IMR-90 (cell line): ENCODE results near the gene INSR. TPM values are rescaled to one million over a fixed set of nuclear protein-coding genes. Genes with fewer than 3 reads are reported as not detected.

Source experiments
- ATAC-seq: fragments of 200-7000 bp; cut with Tn5 transposase; 2 replicates; pipeline ENCODE4 v1.9.1; 2020; ENCODE audit warnings: low read depth, mild to moderate bottlenecking, moderate library complexity
- BruUV-seq: library from RNA; stranded (reverse); fragments of 400-500 nt; replicated peaks from 2 replicates; lab custom pipeline; 2021; lab: Mats Ljungman, UMichigan
- CTCF ChIA-PET: fragments of 300-600 bp; formaldehyde crosslinking; extraction: SDS; loops from one replicate; lab custom pipeline; 2021; ENCODE audit warnings: antibody characterized with exemption; lab: Yijun Ruan, JAX
- POLR2A ChIA-PET: fragments of 300-600 bp; sonication (Branson Sonifier 250); formaldehyde crosslinking; loops from one replicate; lab custom pipeline; 2022; ENCODE audit warnings: antibody characterized with exemption; ENCODE audit not compliant: unreplicated experiment; lab: Charles Lee
- DNase-seq: peaks from one replicate; pipeline ENCODE4 v3.0.0; 2013
- H2AFZ ChIP-seq: replicated peaks from 2 replicates; pipeline ENCODE3; 2013; ENCODE audit warnings: low read length, mild to moderate bottlenecking; ENCODE audit not compliant: poor library complexity
- H2AK5ac ChIP-seq: 2 replicates; pipeline ENCODE4 v1.6.1; 2013; ENCODE audit warnings: low read depth, low read length, inconsistent platforms
- H2AK9ac ChIP-seq: replicated peaks from 2 replicates; pipeline ENCODE3; 2013; ENCODE audit warnings: mild to moderate bottlenecking, low read depth, low read length, moderate library complexity; ENCODE audit not compliant: poor library complexity
- H2BK120ac ChIP-seq: 2 replicates; pipeline ENCODE4 v1.6.1; 2013; ENCODE audit warnings: low read depth, low read length, inconsistent platforms
- H2BK15ac ChIP-seq: 3 replicates; pipeline ENCODE4 v1.6.1; 2013; ENCODE audit warnings: low read depth, low read length, inconsistent platforms
- H2BK20ac ChIP-seq: 2 replicates; pipeline ENCODE4 v1.6.1; 2013; ENCODE audit warnings: low read depth, mild to moderate bottlenecking, inconsistent platforms, low read length, moderate library complexity
- H2BK5ac ChIP-seq: 2 replicates; pipeline ENCODE4 v1.6.1; 2013; ENCODE audit warnings: mild to moderate bottlenecking, low read depth, low read length, inconsistent platforms; ENCODE audit not compliant: poor library complexity, severe bottlenecking
- H3K14ac ChIP-seq: replicated peaks from 2 replicates; pipeline ENCODE4 v1.6.1; 2013; ENCODE audit warnings: low read depth, low read length, inconsistent platforms
- H3K18ac ChIP-seq: 2 replicates; pipeline ENCODE4 v1.6.1; 2013; ENCODE audit warnings: low read depth, low read length, control low read depth
- H3K23ac ChIP-seq: 2 replicates; pipeline ENCODE4 v1.6.1; 2013; ENCODE audit warnings: low read depth, low read length, inconsistent platforms
- H3K27ac ChIP-seq: 2 replicates; pipeline ENCODE4 v1.5.1; 2013; ENCODE audit warnings: mild to moderate bottlenecking, control low read depth, low read length; ENCODE audit not compliant: insufficient read depth
- H3K27me3 ChIP-seq: 2 replicates; pipeline ENCODE4 v1.6.1; 2013; ENCODE audit warnings: low read length; ENCODE audit not compliant: control insufficient read depth, insufficient read depth
- H3K36me3 ChIP-seq: 2 replicates; pipeline ENCODE4 v1.6.1; 2013; ENCODE audit warnings: low read length, mixed read lengths; ENCODE audit not compliant: control insufficient read depth, insufficient read depth
- H3K4ac ChIP-seq: 2 replicates; pipeline ENCODE4 v1.6.1; 2013; ENCODE audit warnings: low read depth, low read length, inconsistent platforms
- H3K4me1 ChIP-seq: 2 replicates; pipeline ENCODE4 v1.6.1; 2013; ENCODE audit warnings: low read length, mixed read lengths; ENCODE audit not compliant: control insufficient read depth, insufficient read depth
- H3K4me2 ChIP-seq: 2 replicates; pipeline ENCODE4 v1.6.1; 2013; ENCODE audit warnings: low read depth, mild to moderate bottlenecking, control low read depth, low read length, moderate library complexity
- H3K4me3 ChIP-seq: 2 replicates; pipeline ENCODE4 v1.5.1; 2013; ENCODE audit warnings: low read depth, mild to moderate bottlenecking, control low read depth, low read length, moderate library complexity; ENCODE audit not compliant: insufficient read depth
- H3K56ac ChIP-seq: 2 replicates; pipeline ENCODE4 v1.6.1; 2013; ENCODE audit warnings: low read length, inconsistent platforms; ENCODE audit not compliant: insufficient read depth; ENCODE audit errors: extremely low read depth
- H3K79me1 ChIP-seq, 2 experiments: 2 replicates each; pipeline ENCODE4 v1.6.1; 2013; ENCODE audit warnings: low read length in 2 of 2, inconsistent platforms in 1 of 2, low read depth in 1 of 2
- H3K9ac ChIP-seq: 2 replicates; pipeline ENCODE4 v1.6.1; 2013; ENCODE audit warnings: low read depth, low read length, control low read depth
- H3K9me1 ChIP-seq: 2 replicates; pipeline ENCODE4 v1.6.1; 2013; ENCODE audit warnings: low read length, inconsistent platforms; ENCODE audit not compliant: insufficient read depth
- H3K9me3 ChIP-seq: 2 replicates; pipeline ENCODE4 v1.6.1; 2013; ENCODE audit warnings: low read length; ENCODE audit not compliant: control insufficient read depth, insufficient read depth
- H4K20me1 ChIP-seq: 2 replicates; pipeline ENCODE4 v1.6.1; 2013; ENCODE audit warnings: low read length, inconsistent platforms; ENCODE audit not compliant: insufficient read depth
- H4K5ac ChIP-seq: 2 replicates; pipeline ENCODE4 v1.6.1; 2013; ENCODE audit warnings: mild to moderate bottlenecking, low read depth, low read length, control low read depth
- H4K8ac ChIP-seq, 2 experiments: 2 replicates each; pipeline ENCODE4 v1.6.1; 2013; ENCODE audit warnings: low read depth in 2 of 2, low read length in 2 of 2, control low read depth in 1 of 2, inconsistent platforms in 1 of 2
- H4K91ac ChIP-seq: 2 replicates; pipeline ENCODE4 v1.6.1; 2013; ENCODE audit warnings: low read depth, low read length, inconsistent platforms; ENCODE audit not compliant: insufficient read depth
- CHD1 ChIP-seq: IDR thresholded peaks from 2 replicates; pipeline ENCODE4 v1.6.1; 2012; ENCODE audit warnings: low read depth, low read length, improper control_type of control experiment
- ELK1 ChIP-seq: fragments of 150-350 bp; IDR thresholded peaks from 2 replicates; pipeline ENCODE4 v1.6.1; 2016; ENCODE audit warnings: low read depth, mild to moderate bottlenecking, low read length, moderate library complexity, borderline replicate concordance
- FOS ChIP-seq: fragments of 150-350 bp; IDR thresholded peaks from 2 replicates; pipeline ENCODE4 v1.6.1; 2016; ENCODE audit warnings: low read depth, low read length
- MAFK ChIP-seq: IDR thresholded peaks from 2 replicates; pipeline ENCODE4 v1.6.1; 2012; ENCODE audit warnings: low read depth, low read length, improper control_type of control experiment
- MAZ ChIP-seq: IDR thresholded peaks from 2 replicates; pipeline ENCODE4 v1.6.1; 2012; ENCODE audit warnings: low read depth, mild to moderate bottlenecking, low read length, improper control_type of control experiment, moderate library complexity, borderline replicate concordance
- POLR2A ChIP-seq: IDR thresholded peaks from 2 replicates; pipeline ENCODE4 v1.6.1; 2012; ENCODE audit warnings: mild to moderate bottlenecking, low read depth, low read length
- RFX5 ChIP-seq: IDR thresholded peaks from 2 replicates; pipeline ENCODE4 v1.8.0; 2012; ENCODE audit warnings: low read depth, mild to moderate bottlenecking, low read length, moderate library complexity
- SMC3 ChIP-seq: fragments of 150-350 bp; IDR thresholded peaks from 2 replicates; pipeline ENCODE4 v1.6.1; 2016; ENCODE audit warnings: low read depth, mild to moderate bottlenecking, antibody characterized with exemption, low read length, moderate library complexity
- WGBS, 2 experiments: methylation state at CpG; one replicate each; pipeline versions ENCODE4 v1.1.5 to v1.1.7; 2013; ENCODE audit warnings: missing lambda C conversion rate in 2 of 2; ENCODE audit not compliant: insufficient read length in 1 of 2; ENCODE audit errors: extremely low coverage in 2 of 2; 5-methylcytosine and 5-hydroxymethylcytosine counted together
- dilution Hi-C: fragments of 300-500 bp; cut with HindIII; formaldehyde crosslinking; loops from one replicate; pipeline ENCODE4 v1.14.3; 2018; ENCODE audit warnings: low sequenced_read_pairs; ENCODE audit not compliant: unreplicated experiment
- in situ Hi-C: fragments of 300-500 bp; cut with MboI; formaldehyde crosslinking; loops from 3 replicates; pipeline ENCODE4 v1.14.3; 2019; ENCODE audit warnings: low sequenced_read_pairs, inconsistent platforms, mixed read lengths
- intact Hi-C: fragments of 100-400 bp; cut with micrococcal nuclease; formaldehyde crosslinking; loops from 2 replicates; pipeline ENCODE4 v1.10.0; 2022
- polyA plus RNA-seq, 3 experiments: library from polyadenylated mRNA; depleted of rRNA; stranded (reverse); fragments of >200 nt; gene quantifications; 2 replicates each; pipeline ENCODE4 v1.2.3, GENCODE V29; 2012; ENCODE audit warnings: low replicate concordance in 1 of 3
- total RNA-seq: library from RNA; depleted of rRNA; stranded (reverse); fragments of >200 nt; gene quantifications from 2 replicates; pipeline ENCODE4 v1.2.3, GENCODE V29; 2012

The INSR gene
- total and polyA plus RNA-seq, 2 of the 4 experiments (the other 2 are of a cell fraction) = 2.8 to 7.9 TPM

GRCh38 chr19:7225741-7226140, 68.5 kb downstream of the INSR start:
- H2BK15ac ChIP-seq = no peak overlapping the region
- H2AK5ac ChIP-seq = no peak overlapping the region
- H3K27me3 ChIP-seq = no peaks in the 10 kb centered on the region
- H3K4me2 ChIP-seq = no peak overlapping the region
- no peak overlapping the region for H4K8ac ChIP-seq
- no CpG with 5 or more reads among the region's 10 CpGs for WGBS, 2 experiments
- intact Hi-C loops = no loop called here
- no peak overlapping the region for H3K9ac ChIP-seq
- no peak overlapping the region for H2AFZ ChIP-seq
- H2BK5ac ChIP-seq = no peak overlapping the region
- H3K23ac ChIP-seq = no peak overlapping the region
- ATAC-seq = no peak
- no peak for TF ChIP-seq SMC3
- no peak for TF ChIP-seq CHD1
- TF ChIP-seq MAFK = no peak
- TF ChIP-seq POLR2A = no peak
- no peak for TF ChIP-seq ELK1
- TF ChIP-seq FOS = no peak
- TF ChIP-seq MAZ = no peak
- no peak for TF ChIP-seq RFX5
- no peaks in the 10 kb centered on the region for H3K36me3 ChIP-seq
- H3K14ac ChIP-seq = no peak overlapping the region
- POLR2A ChIA-PET = no interaction called here
- no peaks in the 10 kb centered on the region for H4K20me1 ChIP-seq
- no peak overlapping the region for H4K91ac ChIP-seq
- H3K9me3 ChIP-seq = no peaks in the 10 kb centered on the region
- dilution Hi-C loops = no loop called here
- H3K4me3 ChIP-seq = no peak overlapping the region
- H3K4ac ChIP-seq = no peak overlapping the region
- H2BK120ac ChIP-seq = no peak overlapping the region
- H4K5ac ChIP-seq = no peak overlapping the region
- DNase-seq = no peak
- no TSS peak for BruUV-seq
- no peak overlapping the region for H2AK9ac ChIP-seq
- no peak overlapping the region for H3K27ac ChIP-seq
- H3K4me1 ChIP-seq = no peaks in the 10 kb centered on the region; the same call in 1 of the 2 replicates
- H3K79me1 ChIP-seq = peaks cover 0 to 6% of the 10 kb centered on the region in 2 experiments; a peak in 2 of 4 replicates
- H2BK20ac ChIP-seq = no peak overlapping the region
- H3K9me1 ChIP-seq = no peaks in the 10 kb centered on the region
- no peak overlapping the region for H3K18ac ChIP-seq
- H3K56ac ChIP-seq = no peak overlapping the region
- CTCF ChIA-PET = no interaction called here
- in situ Hi-C loops = no loop called here
